NCI-H345 (cell line): Measurements from ENCODE around the gene APBA3.
A peak's percentile ranks its signal among the peaks of the same experiment; 100 is the strongest.

Experiments
- DNase-seq: peaks from one replicate; lab custom pipeline; 2025; lab: John Stamatoyannopoulos, UW

APBA3 gene

DNA sequence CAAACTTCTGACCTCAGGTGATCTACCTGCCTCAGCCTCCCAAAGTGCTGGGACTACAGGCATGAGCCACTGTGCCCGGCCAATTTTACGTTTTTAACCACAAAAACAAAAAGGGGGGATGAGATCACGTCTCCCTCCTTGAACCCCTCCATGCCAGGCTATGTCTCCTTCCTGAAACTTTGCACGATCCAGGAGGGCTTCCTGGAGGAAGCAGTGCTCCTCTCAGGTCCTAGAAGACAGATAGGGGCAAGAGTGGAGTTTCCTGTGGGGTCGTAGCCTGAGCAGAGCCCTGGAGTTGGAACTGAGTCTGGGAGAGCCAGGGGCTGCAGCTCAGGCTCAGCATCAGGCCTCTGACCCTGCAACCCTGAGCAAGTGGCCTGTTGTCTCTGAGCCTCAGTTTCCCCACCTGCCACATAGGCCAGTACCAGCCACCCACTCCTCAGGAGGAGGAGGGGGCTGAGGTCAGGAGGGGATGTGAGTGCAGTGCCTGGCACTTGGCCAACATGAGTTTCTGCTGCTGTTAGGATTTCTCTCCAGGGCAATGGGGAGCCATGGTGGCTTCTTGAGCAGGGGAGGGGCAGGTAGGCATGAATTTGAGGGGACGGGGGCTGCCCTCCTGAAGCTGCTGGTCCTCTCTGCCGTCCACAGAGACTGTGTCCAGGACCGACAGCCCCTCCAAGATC, 16.0 kb downstream of the APBA3 start:
- no peak for DNase-seq

DNA sequence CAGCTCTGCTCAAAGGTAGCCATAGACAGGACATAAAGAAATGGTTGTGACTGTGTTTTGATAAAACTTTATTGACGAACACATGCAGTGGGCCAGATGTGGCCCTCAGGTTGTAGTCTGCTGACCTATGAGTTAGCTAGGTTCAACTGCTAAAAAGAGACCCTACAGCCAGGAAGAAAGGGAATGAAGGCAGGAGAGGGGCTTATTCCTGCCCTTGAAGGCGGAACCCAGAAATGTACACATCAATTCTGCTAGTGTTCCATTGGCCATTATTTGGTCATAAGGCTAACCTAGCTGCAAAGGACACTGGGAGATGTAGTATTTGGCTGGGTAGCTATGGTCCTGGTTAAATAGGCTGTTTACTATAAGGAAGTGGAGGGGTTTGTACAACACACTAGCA, 18.0 kb downstream of the APBA3 start:
- no peak for DNase-seq

DNA sequence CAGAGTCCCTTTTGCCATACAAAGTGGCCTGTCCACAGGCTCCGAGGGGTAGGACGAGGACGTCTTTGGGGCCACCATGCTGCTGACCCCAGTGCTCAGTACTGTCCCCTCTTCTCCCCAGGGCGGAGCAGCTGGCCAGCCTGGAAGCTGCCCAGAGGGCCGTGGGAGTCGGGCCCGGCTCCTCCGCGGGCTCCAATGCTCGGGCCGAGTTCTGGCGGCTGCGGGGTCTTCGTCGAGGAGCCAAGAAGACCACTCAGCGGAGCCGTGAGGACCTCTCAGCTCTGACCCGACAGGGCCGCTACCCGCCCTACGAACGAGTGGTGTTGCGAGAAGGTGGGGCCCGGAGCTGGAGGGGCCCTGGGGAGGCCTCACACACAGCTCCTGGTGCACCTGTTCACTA, 21.1 kb downstream of the APBA3 start:
- no peak for DNase-seq

DNA sequence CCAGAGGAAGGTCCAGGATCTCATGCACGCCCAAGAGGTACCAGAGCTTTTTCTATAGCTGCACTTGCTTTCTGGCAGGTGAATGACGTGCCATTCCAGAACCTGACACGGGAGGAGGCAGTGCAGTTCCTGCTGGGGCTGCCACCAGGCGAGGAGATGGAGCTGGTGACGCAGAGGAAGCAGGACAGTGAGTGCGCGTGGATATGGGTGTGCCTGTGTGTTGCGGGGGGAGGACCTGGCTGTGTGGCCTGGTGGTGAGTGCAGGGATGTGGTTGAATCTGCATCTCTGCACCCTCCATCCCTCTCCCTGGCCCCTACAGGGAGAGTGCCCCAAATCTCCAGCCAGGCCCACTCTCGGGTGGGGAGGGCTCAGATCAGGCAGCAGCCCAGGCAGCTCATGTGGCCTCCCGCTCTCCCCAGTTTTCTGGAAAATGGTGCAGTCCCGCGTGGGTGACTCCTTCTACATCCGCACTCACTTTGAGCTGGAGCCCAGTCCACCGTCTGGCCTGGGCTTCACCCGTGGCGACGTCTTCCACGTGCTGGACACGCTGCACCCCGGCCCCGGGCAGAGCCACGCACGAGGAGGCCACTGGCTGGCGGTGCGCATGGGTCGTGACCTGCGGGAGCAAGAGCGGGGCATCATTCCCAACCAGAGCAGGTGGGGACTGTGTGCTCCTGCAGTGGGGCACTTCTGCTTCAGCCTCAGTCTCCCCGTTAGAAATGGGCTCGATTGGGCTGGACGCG, 22.8 kb downstream of the APBA3 start:
- DNase-seq, result no peak

DNA sequence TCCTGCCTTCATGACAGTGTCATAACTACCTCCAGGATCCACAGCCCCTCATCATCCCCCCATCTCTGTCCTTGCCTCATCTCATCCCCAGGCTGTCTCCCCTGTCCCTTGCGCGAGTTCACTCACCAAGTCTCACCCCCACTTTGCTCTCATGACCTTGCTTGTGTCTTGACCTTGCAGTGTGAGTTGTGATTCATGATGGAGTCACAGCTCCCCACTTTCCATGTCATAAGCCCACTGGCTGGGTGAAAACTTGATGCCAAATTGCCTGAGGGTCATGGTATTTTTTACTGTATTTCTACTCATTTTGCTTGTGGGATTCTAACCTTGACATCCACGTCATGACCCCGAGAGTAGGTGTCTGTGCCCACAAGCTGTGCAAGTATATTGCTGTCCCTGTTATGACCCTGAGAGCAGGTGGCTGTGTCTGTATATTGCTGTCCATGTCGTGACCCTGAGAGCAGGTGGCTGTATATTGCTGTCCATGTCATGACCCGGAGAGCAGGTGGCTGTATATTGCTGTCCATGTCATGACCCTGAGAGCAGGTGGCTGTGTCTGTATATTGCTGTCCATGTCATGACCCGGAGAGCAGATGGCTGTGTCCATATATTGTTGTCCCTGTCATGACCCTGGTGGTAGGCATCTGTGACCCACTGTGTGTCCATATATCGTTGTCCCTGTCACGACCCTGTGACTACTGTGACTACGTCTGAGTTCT, 23.8 kb downstream of the APBA3 start:
- no peak for DNase-seq

DNA sequence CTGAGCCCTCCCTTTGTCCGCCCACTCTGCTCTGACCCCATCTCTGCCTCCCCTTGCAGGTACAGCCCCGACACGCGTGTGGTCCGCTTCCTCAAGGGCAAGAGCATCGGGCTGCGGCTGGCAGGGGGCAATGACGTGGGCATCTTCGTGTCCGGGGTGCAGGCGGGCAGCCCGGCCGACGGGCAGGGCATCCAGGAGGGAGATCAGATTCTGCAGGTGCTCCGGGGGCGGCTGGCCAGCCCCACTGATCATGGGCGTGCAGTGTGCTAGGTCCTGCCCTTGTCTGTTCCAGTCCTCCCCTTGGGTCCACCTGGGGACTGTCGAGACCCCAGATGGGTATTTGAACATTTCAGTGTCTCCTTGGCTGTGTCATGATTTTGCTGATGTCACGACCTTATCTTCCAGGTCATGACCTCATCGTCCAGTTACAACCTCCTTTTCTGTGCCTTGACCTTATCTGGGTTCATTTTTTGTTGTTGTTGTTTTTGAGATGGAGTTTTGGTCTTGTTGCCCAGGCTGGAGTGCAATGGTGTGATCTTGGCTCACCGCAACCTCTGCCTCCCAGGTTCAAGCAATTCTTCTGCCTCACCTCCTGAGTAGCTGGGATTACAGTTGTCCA, 25.3 kb downstream of the APBA3 start:
- no peak for DNase-seq

DNA sequence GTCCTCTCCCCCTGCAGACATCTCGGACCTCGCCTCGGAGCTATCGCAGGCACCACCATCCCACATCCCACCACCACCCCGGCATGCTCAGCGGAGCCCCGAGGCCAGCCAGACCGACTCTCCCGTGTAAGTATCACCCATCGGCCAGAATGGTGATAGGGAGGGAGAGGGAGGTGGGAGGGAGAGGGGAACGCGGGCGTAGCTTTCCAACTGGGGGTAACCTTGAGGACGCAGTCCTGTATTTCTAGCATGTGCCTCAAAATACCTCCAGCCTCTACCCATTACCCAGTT, 27.2 kb downstream of the APBA3 start:
- DNase-seq, result no peak

DNA sequence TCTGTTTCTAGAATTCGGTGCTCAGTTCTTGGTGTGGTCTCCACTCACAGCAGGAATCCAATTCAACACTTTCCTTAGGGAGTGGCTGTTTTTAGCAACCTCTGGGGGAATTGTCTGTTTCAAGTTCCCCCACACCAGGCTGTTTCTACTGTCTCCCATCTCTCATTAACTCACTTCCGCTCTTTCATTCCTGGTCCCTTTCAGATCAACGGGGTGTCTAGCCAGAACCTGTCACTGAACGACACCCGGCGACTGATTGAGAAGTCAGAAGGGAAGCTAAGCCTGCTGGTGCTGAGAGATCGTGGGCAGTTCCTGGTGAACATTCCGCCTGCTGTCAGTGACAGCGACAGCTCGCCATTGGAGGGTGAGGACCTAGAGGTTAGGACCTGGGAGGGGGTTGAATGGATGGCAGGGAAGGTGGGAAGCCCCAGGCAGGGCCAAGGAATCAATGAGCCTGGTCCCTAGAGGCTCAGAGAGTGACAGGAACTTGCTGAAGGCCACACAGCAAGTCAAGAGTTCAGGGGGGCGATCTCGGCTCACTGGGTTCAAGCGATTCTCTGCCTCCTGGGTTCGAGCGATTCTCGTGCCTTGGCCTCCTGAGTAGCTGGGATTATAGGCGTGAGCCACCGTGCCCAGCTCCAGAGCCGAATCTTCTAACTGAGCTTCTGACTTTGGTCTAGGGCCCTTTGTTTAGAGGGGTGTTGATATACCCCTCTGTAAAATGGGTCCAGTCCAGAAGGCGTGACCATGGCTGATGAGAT, 27.8 kb downstream of the APBA3 start:
- no peak for DNase-seq

DNA sequence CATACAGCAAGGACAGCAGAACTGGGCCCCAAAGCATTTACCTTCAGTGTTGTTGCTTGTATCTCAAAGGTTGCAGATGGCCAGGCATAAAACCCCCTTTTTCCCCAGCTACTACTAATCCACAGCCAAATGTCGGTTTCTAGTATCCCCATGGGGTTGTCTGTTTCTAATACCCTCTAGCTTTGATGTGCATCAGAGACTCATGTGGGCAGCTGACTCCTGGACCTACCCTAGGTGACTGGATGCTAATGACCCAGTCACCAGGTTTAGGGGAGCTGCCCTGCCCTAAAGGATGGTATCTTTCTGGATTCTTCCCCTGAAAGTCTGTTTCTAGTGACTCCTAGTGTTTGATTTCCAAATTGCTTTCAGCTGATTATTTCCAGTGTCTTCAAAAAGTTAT, 29.4 kb downstream of the APBA3 start:
- DNase-seq, result no peak

DNA sequence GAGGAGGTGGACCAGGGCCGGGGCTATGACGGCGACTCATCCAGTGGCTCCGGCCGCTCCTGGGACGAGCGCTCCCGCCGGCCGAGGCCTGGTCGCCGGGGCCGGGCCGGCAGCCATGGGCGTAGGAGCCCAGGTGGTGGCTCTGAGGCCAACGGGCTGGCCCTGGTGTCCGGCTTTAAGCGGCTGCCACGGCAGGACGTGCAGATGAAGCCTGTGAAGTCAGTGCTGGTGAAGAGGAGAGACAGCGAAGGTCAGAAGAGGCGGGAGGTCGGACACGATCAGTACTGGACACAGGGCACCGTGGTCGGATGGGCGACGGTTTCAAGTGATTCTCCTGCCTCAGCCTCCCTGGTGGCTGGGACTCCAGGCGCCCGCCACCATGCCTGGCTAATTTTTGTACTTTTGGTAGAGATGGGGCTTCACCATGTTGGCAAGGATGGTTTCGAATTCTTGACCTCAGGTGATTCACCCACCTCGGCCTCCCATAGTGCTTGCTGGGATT, 31.0 kb downstream of the APBA3 start:
- no peak for DNase-seq

DNA sequence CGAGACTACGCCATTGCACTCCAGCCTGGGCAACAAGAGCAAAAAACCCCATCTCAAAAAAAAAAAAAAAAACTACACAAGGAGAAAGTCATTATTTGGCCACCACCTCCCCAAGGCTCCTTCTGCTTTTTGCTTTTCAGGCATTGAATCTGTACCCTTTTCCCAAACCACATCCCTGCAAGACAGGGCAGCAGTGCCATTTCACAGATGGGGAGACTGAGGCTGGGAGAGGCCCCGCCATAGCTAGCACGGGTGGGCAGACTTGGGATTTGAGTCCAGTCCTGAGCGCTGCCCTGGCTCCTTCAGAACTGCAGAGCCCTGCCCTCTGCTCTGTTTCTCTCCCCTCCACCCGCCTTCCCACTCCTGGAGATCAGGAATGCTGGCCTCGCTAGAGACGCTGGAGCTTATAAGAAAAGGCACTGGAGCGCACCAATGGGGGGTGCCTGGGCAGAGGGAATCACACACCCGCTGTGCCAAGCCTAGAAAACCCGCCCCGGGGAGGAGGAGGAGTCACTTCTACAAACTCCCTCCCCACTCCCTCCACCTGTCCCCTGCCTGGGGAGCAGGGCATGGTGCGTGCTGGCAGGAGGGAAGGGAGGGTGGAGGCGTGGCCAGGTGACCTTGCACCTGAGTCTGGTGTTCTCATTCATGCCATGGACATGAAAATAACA, 35.7 kb downstream of the APBA3 start:
- DNase-seq, result peak; percentile 76

DNA sequence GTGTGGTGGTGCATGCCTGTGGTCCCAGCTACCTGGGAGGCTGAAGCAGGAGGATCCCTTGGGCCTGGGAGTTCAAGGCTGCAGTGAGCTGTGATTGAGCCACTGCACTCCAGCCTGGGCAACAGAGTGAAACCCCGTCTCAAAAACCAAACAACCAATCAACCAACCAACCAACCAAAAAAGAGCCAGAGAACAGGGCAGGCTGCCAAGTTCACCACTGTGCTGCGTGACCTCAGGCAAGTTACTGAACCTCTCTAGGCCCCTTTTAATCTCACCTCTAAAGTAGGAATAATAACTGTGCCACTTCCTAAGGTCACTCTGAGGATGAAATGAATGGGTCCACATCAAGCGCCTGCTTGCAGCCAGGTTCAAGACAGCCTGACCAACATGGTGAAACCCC, 36.4 kb downstream of the APBA3 start:
- DNase-seq, result no peak

DNA sequence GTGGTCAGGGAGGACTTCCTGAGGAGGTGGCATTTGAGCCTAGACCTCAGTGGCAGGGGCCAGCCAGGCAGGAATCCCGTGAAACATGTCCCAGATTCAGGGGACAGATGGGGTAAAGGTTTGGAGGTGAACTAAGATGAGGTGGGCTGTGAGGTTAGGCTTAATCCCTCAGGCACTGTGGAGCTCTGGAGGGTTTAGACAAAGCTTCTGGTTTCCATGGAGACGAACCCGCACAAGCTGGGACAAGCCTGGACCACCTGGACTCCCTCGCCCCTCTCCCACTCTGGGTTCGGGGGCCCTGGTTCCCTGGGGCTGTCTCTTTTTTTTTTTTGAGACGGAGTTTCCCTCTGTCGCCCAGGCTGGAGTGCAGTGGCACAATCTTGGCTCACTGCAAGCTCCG, 37.6 kb downstream of the APBA3 start:
- DNase-seq, result no peak

DNA sequence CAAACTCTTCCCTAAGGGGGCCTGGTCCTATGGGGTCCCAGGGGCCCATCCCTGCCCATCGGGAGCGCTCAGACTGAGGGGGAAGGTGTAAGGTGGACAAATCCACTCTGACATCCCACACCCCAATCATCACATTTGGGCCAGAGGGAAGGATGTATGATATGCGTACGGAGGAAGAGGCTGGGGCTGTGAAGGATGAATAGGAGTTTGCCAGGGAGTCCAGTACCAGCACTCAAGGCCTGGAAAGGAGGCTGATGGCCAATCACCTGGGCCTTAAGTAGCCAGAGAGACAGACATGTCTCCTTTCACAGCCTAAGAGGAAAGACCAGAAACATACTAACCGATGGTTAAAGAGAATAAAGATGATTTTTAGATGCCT, 38.4 kb downstream of the APBA3 start:
- no peak for DNase-seq

DNA sequence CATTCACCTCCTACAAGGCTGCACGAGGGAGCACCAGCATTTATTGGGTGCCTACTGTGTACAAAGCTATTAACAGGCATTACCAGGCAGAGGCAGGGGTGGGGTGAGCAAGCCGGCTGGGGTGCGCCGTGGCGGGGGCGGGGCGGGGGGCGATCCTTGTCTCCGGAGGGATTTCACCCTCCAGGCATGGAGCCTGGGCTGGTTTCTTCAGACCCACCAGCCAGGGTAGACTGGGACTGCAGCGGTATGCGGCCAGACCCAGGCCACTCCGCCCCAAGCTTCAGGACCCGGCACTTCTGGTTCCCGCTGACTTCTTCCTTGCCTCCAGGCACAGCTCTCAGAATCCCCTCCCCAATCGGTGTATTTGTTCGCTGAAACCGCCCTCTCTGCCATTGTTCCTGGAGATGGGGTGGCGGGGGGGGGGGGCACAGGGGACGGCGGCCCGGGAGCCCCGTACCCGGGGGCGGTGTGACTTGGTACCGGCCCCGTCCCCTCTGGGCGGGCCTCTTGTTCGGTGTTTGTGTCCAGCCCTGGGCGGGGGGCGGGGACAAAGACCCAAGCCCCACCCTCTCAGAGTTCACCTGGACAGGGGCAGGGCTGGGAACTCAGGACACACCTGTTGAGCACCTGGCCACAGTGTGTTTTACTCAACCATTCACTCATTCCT, 38.9 kb downstream of the APBA3 start:
- peak; percentile 60 for DNase-seq

DNA sequence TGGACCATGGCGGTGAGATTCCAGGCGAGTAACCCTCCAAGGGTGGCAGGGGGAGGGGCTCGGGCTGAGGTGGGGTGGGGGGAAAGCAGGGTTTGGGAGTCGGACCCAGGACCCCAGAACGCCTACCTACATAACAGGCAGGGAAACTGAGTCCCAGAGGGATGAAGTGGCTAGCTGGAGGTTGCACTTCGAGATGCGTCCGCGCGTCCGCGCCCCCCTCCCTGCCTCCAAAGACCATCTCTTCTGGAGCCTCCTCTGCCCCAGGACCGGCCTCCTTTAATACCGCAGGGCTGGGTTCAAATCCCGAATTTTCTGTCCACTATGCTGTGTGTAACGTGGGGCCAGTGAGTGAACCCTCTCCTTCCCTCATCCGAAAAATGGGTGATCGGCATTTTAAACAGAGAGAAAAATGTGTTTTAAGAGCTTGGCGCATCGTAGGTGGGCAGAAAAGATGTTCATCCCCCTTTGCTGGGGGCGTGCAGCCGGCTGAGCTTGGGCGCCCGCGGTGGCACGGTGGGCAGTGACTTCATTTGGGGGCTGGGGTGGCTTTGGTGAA, 39.5 kb downstream of the APBA3 start:
- DNase-seq, result no peak

DNA sequence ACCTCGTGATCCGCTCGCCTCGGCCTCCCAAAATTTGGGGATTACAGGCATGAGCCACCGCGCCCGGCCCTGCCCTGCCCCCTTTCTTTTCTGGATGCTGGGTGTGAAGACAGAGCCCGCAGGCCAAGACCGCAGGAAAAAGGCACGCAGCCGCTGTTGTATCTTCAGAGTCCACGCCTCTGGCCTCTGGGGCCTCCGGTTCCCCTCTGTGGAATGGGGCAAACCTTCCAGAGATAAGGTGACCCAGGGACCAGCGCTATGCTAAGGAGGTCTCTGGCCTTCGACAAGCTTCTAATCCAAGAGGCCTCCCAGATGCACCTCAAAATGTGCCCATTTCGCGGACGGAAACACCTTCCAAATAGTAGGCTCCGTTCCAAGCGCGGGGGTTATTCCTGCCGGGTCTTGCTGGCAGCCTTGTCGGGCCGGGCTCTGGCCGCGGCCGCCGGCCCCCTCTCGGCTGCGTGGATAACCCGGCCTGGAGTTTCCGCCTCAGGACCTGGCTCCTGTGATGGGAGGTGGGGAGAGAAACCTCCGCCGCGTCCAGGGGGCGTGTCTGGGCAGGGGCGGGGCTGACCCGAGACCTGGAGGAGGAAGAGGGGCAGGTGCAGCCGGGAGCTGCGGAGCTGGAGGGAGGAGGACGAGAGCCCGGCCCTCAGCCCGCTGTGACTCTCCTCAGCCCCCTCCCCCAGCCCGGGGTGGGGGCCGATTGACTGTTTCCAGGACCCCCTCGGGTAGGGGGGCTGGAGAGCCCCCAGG, 40.2 kb downstream of the APBA3 start:
- DNase-seq, result peak; percentile 94

DNA sequence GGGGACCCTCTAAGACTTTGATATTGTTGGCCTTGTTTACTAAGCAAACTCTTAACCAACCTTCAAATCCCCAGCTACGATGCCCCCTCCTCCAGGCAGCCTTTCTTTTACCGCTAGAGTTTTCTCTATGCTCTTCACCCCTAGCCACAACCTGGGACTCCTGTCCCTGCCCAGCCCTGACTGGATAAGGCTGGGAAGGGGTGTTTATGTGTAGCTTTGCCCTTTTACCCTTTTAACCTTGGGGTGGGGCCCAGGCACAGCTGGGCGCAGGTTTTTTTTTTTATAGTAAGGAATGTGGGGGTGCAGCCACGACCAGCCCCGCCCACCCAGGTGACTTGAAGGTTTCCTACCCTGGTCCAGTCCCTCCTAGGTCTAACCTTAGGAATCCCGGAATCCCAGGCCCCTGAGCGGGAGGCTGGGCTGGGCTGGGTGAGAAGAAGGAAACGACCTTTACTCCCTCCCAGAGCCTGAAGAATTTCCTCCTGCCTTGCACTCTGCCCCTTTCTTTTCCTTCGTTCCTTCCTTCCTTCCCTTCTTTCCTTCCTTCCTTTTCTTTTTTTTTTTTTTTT, 41.1 kb downstream of the APBA3 start:
- DNase-seq, result no peak

DNA sequence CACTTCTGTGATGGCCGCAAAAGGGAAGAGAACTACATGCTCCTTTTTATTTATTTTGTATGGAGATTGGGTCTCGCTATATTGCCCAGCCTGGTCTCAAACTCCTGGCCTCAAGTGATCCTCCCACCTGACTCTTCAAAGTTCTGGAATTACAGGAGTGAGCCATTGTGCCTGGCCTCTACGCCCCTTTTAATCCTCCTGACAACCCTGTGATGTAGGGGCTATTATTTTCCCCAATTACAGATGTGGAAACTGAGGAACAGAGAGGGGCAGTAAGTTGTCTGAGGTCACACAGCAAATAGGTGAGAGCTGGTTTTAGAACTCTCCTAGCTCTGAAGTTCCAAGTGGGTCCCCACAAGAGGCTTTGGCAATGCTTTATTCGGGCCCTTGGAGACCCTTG, 41.6 kb downstream of the APBA3 start:
- no peak for DNase-seq
